Activated CD4-positive, CD25-positive, alpha-beta regulatory T cell treated with anti-CD3 and anti-CD28 coated beads, Interleukin-2, amount 50 U/mL, for 24 hours (primary cell): ENCODE data around the gene SPIN1.
A peak's percentile ranks its signal among the peaks of the same experiment; 100 is the strongest.

Experiments
- ATAC-seq, 2 donors: fragments of 150-1000 bp; cut with Tn5 transposase; one replicate each; pipeline ENCODE4 v1.10.0; 2021; ENCODE audit warnings: mild to moderate bottlenecking in 1 of 2, moderate library complexity in 1 of 2

The SPIN1 gene

GRCh38 chr9:88388886-88389605, 802 bp downstream of the SPIN1 start:
- ATAC-seq: peak; percentile 2 to 8

- no peak for ATAC-seq
Observed at GRCh38 chr9:88390371-88390990, 2.2 kb downstream of the SPIN1 start.

GRCh38 chr9:88391236-88391635, 3.0 kb downstream of the SPIN1 start:
- no peak for ATAC-seq

GRCh38 chr9:88391921-88392320, 3.7 kb downstream of the SPIN1 start:
- no peak for ATAC-seq

GRCh38 chr9:88392549-88392948, 4.3 kb downstream of the SPIN1 start:
- ATAC-seq: no peak

- ATAC-seq: no peak
Observed at GRCh38 chr9:88396836-88397577, 8.8 kb downstream of the SPIN1 start.

- no peak for ATAC-seq
Observed at GRCh38 chr9:88398016-88398415, 9.8 kb downstream of the SPIN1 start.

GRCh38 chr9:88399966-88400365, 11.7 kb downstream of the SPIN1 start:
- ATAC-seq: no peak

- ATAC-seq: no peak
Observed at GRCh38 chr9:88403340-88403739, 15.1 kb downstream of the SPIN1 start.

- no peak for ATAC-seq
Observed at GRCh38 chr9:88406051-88406450, 17.8 kb downstream of the SPIN1 start.

GRCh38 chr9:88411471-88411870, 23.2 kb downstream of the SPIN1 start:
- ATAC-seq: no peak

- no peak for ATAC-seq
Observed at GRCh38 chr9:88414298-88414697, 26.1 kb downstream of the SPIN1 start.

- ATAC-seq: no peak
Observed at GRCh38 chr9:88418025-88418424, 29.8 kb downstream of the SPIN1 start.

- ATAC-seq: peak; percentile 71 to 78
Observed at GRCh38 chr9:88418715-88419540, 30.7 kb downstream of the SPIN1 start.

GRCh38 chr9:88420227-88420626, 32.0 kb downstream of the SPIN1 start:
- no peak for ATAC-seq

GRCh38 chr9:88421348-88421747, 33.1 kb downstream of the SPIN1 start:
- ATAC-seq: no peak

GRCh38 chr9:88425538-88425950, 37.3 kb downstream of the SPIN1 start:
- ATAC-seq: no peak

GRCh38 chr9:88426651-88427050, 38.4 kb downstream of the SPIN1 start:
- no peak for ATAC-seq

- no peak for ATAC-seq
Observed at GRCh38 chr9:88429595-88430430, 41.6 kb downstream of the SPIN1 start.

GRCh38 chr9:88433583-88434255, 45.5 kb downstream of the SPIN1 start:
- ATAC-seq: peak; percentile 81 to 88

- ATAC-seq: no peak
Observed at GRCh38 chr9:88435336-88435735, 47.1 kb downstream of the SPIN1 start.
